H9 (cell line): Measurements from ENCODE around the gene SLC16A3. TPM values are rescaled to one million over a fixed set of nuclear protein-coding genes. Genes with fewer than 3 reads are reported as not detected.

Experiments
- DNase-seq: peaks from one replicate; pipeline ENCODE4 v3.0.0-alpha.2; 2017
- H2AFZ ChIP-seq: one replicate; pipeline ENCODE4 v1.6.1; 2013; ENCODE audit warnings: mild to moderate bottlenecking, low read length, control low read depth, moderate library complexity
- H2AK5ac ChIP-seq: 2 replicates; pipeline ENCODE4 v1.6.1; 2013; ENCODE audit warnings: low read length, control low read depth, mixed read lengths; ENCODE audit not compliant: insufficient read length
- H2BK120ac ChIP-seq: one replicate; pipeline ENCODE4 v1.6.1; 2013; ENCODE audit warnings: low read depth, mild to moderate bottlenecking, low read length, control low read depth, inconsistent platforms; ENCODE audit not compliant: poor library complexity, severe bottlenecking
- H2BK12ac ChIP-seq: 2 replicates; pipeline ENCODE4 v1.6.1; 2013; ENCODE audit warnings: low read length, control low read depth, mixed read lengths, low read depth; ENCODE audit not compliant: insufficient read length
- H2BK15ac ChIP-seq: 2 replicates; pipeline ENCODE4 v1.6.1; 2013; ENCODE audit warnings: low read depth, low read length, control low read depth
- H2BK20ac ChIP-seq: one replicate; pipeline ENCODE4 v1.6.1; 2013; ENCODE audit warnings: low read depth, mild to moderate bottlenecking, low read length, control low read depth, inconsistent platforms; ENCODE audit not compliant: poor library complexity, severe bottlenecking
- H2BK5ac ChIP-seq: 2 replicates; pipeline ENCODE4 v1.6.1; 2013; ENCODE audit warnings: low read length, control low read depth, mixed read lengths; ENCODE audit not compliant: insufficient read length
- H3K14ac ChIP-seq: 2 replicates; pipeline ENCODE4 v1.6.1; 2013; ENCODE audit warnings: low read length, control low read depth; ENCODE audit not compliant: insufficient read depth
- H3K18ac ChIP-seq: 2 replicates; pipeline ENCODE4 v1.6.1; 2013; ENCODE audit warnings: low read depth, mild to moderate bottlenecking, mixed read lengths, low read length, control low read depth; ENCODE audit not compliant: insufficient read length
- H3K23ac ChIP-seq: 2 replicates; pipeline ENCODE4 v1.6.1; 2013; ENCODE audit warnings: low read length, control low read depth, mixed read lengths, low read depth; ENCODE audit not compliant: insufficient read length
- H3K23me2 ChIP-seq: 2 replicates; pipeline ENCODE4 v1.6.1; 2013; ENCODE audit warnings: low read depth, mild to moderate bottlenecking, mixed read lengths, low read length, control low read depth; ENCODE audit not compliant: insufficient read length, poor library complexity, severe bottlenecking
- H3K27ac ChIP-seq: 2 replicates; pipeline ENCODE4 v1.5.1; 2013; ENCODE audit warnings: low read length, control low read depth, mixed read lengths, low read depth; ENCODE audit not compliant: insufficient read length
- H3K27me3 ChIP-seq: 2 replicates; pipeline ENCODE4 v1.6.1; 2013; ENCODE audit warnings: low read length, control low read depth, inconsistent platforms; ENCODE audit not compliant: insufficient read depth
- H3K4ac ChIP-seq: 2 replicates; pipeline ENCODE4 v1.6.1; 2013; ENCODE audit warnings: low read depth, mild to moderate bottlenecking, control low read depth, inconsistent platforms, low read length, moderate library complexity
- H3K4me1 ChIP-seq: 2 replicates; pipeline ENCODE4 v1.6.1; 2013; ENCODE audit warnings: low read length, control low read depth, inconsistent platforms; ENCODE audit not compliant: insufficient read depth
- H3K4me2 ChIP-seq: 2 replicates; pipeline ENCODE4 v1.6.1; 2013; ENCODE audit warnings: low read length, control low read depth, mixed read lengths; ENCODE audit not compliant: insufficient read length, insufficient read depth
- H3K56ac ChIP-seq: 2 replicates; pipeline ENCODE4 v1.6.1; 2013; ENCODE audit warnings: low read depth, mild to moderate bottlenecking, mixed read lengths, low read length, control low read depth; ENCODE audit not compliant: insufficient read length
- H3K79me1 ChIP-seq: 2 replicates; pipeline ENCODE4 v1.6.1; 2013; ENCODE audit warnings: low read depth, mild to moderate bottlenecking, moderate library complexity, low read length, control low read depth, inconsistent platforms; ENCODE audit not compliant: insufficient read depth, poor library complexity, severe bottlenecking
- H3K79me2 ChIP-seq: 2 replicates; pipeline ENCODE4 v1.6.1; 2013; ENCODE audit warnings: low read length, control low read depth, inconsistent platforms; ENCODE audit not compliant: insufficient read depth
- H3K9ac ChIP-seq: 2 replicates; pipeline ENCODE4 v1.6.1; 2013; ENCODE audit warnings: low read length, control low read depth, mixed read lengths; ENCODE audit not compliant: insufficient read length; ENCODE audit errors: extremely low read depth
- H3K9me3 ChIP-seq: one replicate; pipeline ENCODE4 v1.6.1; 2013; ENCODE audit warnings: low read depth, low read length, inconsistent platforms; ENCODE audit not compliant: control insufficient read depth
- H3T11ph ChIP-seq: one replicate; pipeline ENCODE4 v1.6.1; 2013; ENCODE audit warnings: mild to moderate bottlenecking, low read length, control low read depth, inconsistent platforms
- H4K20me1 ChIP-seq: one replicate; pipeline ENCODE4 v1.6.1; 2013; ENCODE audit not compliant: control insufficient read depth, insufficient read length, insufficient read depth
- H4K5ac ChIP-seq: 2 replicates; pipeline ENCODE4 v1.6.1; 2013; ENCODE audit warnings: low read depth, mild to moderate bottlenecking, mixed read lengths, low read length, control low read depth; ENCODE audit not compliant: insufficient read length
- H4K8ac ChIP-seq: replicated peaks from 2 replicates; pipeline ENCODE4 v1.6.1; 2013; ENCODE audit warnings: low read length, control low read depth, mixed read lengths, low read depth; ENCODE audit not compliant: insufficient read length
- H4K91ac ChIP-seq: 2 replicates; pipeline ENCODE4 v1.6.1; 2013; ENCODE audit warnings: low read depth, mild to moderate bottlenecking, moderate library complexity, mixed read lengths, low read length, control low read depth; ENCODE audit not compliant: insufficient read length
- H3K27ac Mint-ChIP-seq, 3 experiments: 2 replicates in 2 of 3; 3 replicates in 1 of 3; pipeline ENCODE4 v1.8.0; 2020 to 2021; ENCODE audit warnings: mixed read lengths in 3 of 3, mild to moderate bottlenecking in 1 of 3, moderate library complexity in 1 of 3
- H3K27me3 Mint-ChIP-seq: 2 replicates; pipeline ENCODE4 v1.8.0; 2021; ENCODE audit warnings: low read depth, mild to moderate bottlenecking, moderate library complexity, mixed read lengths
- H3K36me3 Mint-ChIP-seq, 3 experiments: 2 replicates in 2 of 3; 3 replicates in 1 of 3; pipeline ENCODE4 v1.8.0; 2020 to 2021; ENCODE audit warnings: low read depth in 3 of 3, mixed read lengths in 3 of 3; ENCODE audit not compliant: insufficient read depth in 1 of 3
- H3K4me1 Mint-ChIP-seq, 2 experiments: 2 replicates each; pipeline ENCODE4 v1.8.0; 2020; ENCODE audit warnings: mixed read lengths in 2 of 2
- H3K4me3 Mint-ChIP-seq, 2 experiments: 2 replicates in 1 of 2; 3 replicates in 1 of 2; pipeline ENCODE4 v1.8.0; 2020 to 2021; ENCODE audit warnings: mild to moderate bottlenecking in 2 of 2, mixed read lengths in 2 of 2, moderate library complexity in 1 of 2
- H3K9me3 Mint-ChIP-seq, 2 experiments: 2 replicates in 1 of 2; 3 replicates in 1 of 2; pipeline ENCODE4 v1.8.0; 2020; ENCODE audit warnings: mild to moderate bottlenecking in 2 of 2, mixed read lengths in 2 of 2, moderate library complexity in 1 of 2
- WGBS: extraction: QIAGEN DNeasy Blood & Tissue Kit; methylation state at CpG from one replicate; pipeline ENCODE4 v1.1.7; 2013; ENCODE audit warnings: missing lambda C conversion rate, low lambda C conversion rate, mixed read lengths; ENCODE audit not compliant: insufficient read length; ENCODE audit errors: extremely low coverage; 5-methylcytosine and 5-hydroxymethylcytosine counted together
- total RNA-seq: library from RNA; stranded (reverse); gene quantifications from 2 replicates; pipeline ENCODE4 v1.2.1, GENCODE V29; 2021
- TF ChIP-seq, protein P1 (sequence below): fragments of 200-600 bp; sonication (generic); conservative IDR thresholded peaks from 3 replicates; pipeline ENCODE4 v1.8.0; 2021; ENCODE audit warnings: antibody characterized with exemption, mild to moderate bottlenecking

Gene SLC16A3
- total RNA-seq, 1 experiment from 2014 or later = 28.4 TPM

DNA sequence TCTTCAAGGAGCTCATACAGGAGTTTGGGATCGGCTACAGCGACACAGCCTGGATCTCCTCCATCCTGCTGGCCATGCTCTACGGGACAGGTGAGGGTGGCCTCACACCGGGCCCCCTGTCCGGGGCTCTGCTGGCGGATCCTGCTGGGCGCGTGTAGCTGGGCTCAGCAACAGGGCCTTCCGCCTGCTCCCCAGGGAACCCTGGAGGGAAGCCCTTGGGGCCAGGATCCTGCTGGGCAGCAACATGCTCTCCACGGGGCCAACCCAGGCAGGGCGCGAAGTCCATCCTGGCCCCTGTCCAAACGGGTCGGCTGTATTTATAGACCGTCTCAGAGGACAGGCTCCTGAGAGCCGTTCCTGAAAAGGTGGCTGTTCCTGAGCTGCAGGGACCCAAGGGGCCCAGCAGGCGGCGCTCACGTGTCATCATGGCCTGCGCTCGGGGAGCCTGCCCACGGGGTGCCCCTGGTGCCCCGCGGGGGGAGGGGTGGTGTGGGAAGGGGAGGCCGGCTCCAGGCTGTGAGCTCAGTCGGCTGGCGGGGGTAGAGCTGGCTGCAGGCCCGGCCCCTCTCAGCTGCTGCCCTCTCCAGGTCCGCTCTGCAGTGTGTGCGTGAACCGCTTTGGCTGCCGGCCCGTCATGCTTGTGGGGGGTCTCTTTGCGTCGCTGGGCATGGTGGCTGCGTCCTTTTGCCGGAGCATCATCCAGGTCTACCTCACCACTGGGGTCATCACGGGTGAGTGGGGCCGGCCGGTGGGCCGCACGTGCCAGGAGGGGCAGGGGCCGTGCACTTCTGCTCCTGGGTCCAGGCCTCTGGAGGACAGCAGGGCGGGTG, 7.5 kb downstream of the SLC16A3 start:
- H3K9me3 ChIP-seq = no peaks in the 10 kb centered on the region
- no peak overlapping the region for H3K9ac ChIP-seq
- no peak overlapping the region for H3T11ph ChIP-seq
- H3K4ac ChIP-seq = no peak overlapping the region
- H3K27ac ChIP-seq = no peak overlapping the region
- H4K5ac ChIP-seq = no peak overlapping the region
- H3K4me1 ChIP-seq = no peaks in the 10 kb centered on the region
- H3K79me2 ChIP-seq = no peaks in the 10 kb centered on the region
- peaks cover 4% of the 10 kb centered on the region for H3K23me2 ChIP-seq
- WGBS = no CpG with 5 or more reads among the region's 44 CpGs
- no peaks in the 10 kb centered on the region for H3K9me3 Mint-ChIP-seq
- H2BK15ac ChIP-seq = no peak overlapping the region
- H2BK5ac ChIP-seq = no peak overlapping the region
- peak; percentile 87 for DNase-seq
- H3K4me2 ChIP-seq = no peak overlapping the region
- peaks cover 9% of the 10 kb centered on the region for H3K27me3 Mint-ChIP-seq
- TF ChIP-seq, protein P1, sequence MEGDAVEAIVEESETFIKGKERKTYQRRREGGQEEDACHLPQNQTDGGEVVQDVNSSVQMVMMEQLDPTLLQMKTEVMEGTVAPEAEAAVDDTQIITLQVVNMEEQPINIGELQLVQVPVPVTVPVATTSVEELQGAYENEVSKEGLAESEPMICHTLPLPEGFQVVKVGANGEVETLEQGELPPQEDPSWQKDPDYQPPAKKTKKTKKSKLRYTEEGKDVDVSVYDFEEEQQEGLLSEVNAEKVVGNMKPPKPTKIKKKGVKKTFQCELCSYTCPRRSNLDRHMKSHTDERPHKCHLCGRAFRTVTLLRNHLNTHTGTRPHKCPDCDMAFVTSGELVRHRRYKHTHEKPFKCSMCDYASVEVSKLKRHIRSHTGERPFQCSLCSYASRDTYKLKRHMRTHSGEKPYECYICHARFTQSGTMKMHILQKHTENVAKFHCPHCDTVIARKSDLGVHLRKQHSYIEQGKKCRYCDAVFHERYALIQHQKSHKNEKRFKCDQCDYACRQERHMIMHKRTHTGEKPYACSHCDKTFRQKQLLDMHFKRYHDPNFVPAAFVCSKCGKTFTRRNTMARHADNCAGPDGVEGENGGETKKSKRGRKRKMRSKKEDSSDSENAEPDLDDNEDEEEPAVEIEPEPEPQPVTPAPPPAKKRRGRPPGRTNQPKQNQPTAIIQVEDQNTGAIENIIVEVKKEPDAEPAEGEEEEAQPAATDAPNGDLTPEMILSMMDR = peak; percentile 96
- H3K27me3 ChIP-seq = no peaks in the 10 kb centered on the region
- no peak overlapping the region for H2BK20ac ChIP-seq
- peaks cover 2 to 17% of the 10 kb centered on the region in 2 experiments for H3K4me1 Mint-ChIP-seq
- no peak overlapping the region for H3K27ac Mint-ChIP-seq
- H4K20me1 ChIP-seq = no peaks in the 10 kb centered on the region
- no peak overlapping the region for H3K56ac ChIP-seq
- H4K8ac ChIP-seq = no peak overlapping the region
- no peak overlapping the region for H3K18ac ChIP-seq
- H3K4me3 Mint-ChIP-seq = no peak overlapping the region
- H2AFZ ChIP-seq = no peak overlapping the region
- H2BK120ac ChIP-seq = no peak overlapping the region
- no peak overlapping the region for H4K91ac ChIP-seq
- peaks cover 3 to 8% (median 5%) of the 10 kb centered on the region in 3 experiments; a peak in 5 of 7 replicates for H3K36me3 Mint-ChIP-seq
- H3K79me1 ChIP-seq = no peaks in the 10 kb centered on the region
- H3K23ac ChIP-seq = no peak overlapping the region
- no peak overlapping the region for H2BK12ac ChIP-seq
- H2AK5ac ChIP-seq = no peak overlapping the region
- no peak overlapping the region for H3K14ac ChIP-seq
